ENCODE results near the gene KCTD6. TPM values are rescaled to one million over a fixed set of nuclear protein-coding genes. Genes with fewer than 3 reads are reported as not detected.

KCTD6 gene
- polyA plus RNA-seq, 1 donor (not counting 4 experiments of a cell fraction or from before 2014, with no cell fraction given) = 7.6 TPM

DNA sequence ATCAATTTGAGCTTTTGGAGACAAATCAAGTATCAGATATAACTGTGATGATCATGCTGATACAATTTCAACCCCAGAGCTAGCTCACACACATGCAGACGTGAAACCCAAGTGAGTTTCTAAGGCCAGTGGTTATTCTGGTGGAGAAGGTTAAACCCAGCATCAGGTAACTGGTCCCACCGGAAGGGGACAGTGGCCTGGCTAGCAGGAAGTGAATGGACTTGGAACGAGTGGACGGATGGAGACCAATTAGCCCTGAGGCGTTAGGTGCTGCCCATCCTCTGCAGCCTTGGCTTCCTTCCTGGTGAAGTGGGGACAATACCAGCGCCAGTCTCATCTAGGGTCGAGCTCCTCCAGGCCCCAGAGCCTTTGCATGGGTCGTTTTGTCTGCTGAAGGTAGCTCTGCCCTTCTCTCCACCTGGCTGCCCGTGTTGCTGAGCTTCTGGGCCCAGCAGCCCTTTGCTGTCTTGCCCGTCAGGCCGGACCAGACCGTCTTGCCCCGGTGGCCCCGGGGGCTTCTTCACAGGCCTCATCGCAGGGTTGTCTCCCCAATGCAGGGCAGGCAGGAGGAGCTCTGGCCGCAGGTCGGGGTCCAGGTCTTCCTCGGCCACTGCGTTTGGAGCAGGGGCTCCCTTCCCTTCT, 915 bp upstream of the KCTD6 start:
- H3K27me3 ChIP-seq (ENCODE audit: control insufficient read depth, extremely low read depth, insufficient read depth, low read length) = peaks cover 8% of the 10 kb centered on the region
- no peaks in the 10 kb centered on the region for H3K36me3 ChIP-seq (ENCODE audit: control insufficient read depth in 2 of 2, extremely low read depth in 1 of 2, insufficient read depth in 2 of 2, low read length in 2 of 2)
- H3K27ac ChIP-seq (ENCODE audit: control insufficient read depth, insufficient read depth, low read length) = no peak overlapping the region
- H2AFZ ChIP-seq (ENCODE audit: control insufficient read depth, low read length) = peak overlapping the region; percentile 39
- H3K4me1 ChIP-seq (ENCODE audit: control insufficient read depth, extremely low read depth, insufficient read depth, low read length) = peaks cover 23% of the 10 kb centered on the region
- peak overlapping the region; percentile 67 for H3K4me2 ChIP-seq (ENCODE audit: control insufficient read depth, extremely low read depth, insufficient read depth, low read depth, low read length)
- TF ChIP-seq, protein P1, sequence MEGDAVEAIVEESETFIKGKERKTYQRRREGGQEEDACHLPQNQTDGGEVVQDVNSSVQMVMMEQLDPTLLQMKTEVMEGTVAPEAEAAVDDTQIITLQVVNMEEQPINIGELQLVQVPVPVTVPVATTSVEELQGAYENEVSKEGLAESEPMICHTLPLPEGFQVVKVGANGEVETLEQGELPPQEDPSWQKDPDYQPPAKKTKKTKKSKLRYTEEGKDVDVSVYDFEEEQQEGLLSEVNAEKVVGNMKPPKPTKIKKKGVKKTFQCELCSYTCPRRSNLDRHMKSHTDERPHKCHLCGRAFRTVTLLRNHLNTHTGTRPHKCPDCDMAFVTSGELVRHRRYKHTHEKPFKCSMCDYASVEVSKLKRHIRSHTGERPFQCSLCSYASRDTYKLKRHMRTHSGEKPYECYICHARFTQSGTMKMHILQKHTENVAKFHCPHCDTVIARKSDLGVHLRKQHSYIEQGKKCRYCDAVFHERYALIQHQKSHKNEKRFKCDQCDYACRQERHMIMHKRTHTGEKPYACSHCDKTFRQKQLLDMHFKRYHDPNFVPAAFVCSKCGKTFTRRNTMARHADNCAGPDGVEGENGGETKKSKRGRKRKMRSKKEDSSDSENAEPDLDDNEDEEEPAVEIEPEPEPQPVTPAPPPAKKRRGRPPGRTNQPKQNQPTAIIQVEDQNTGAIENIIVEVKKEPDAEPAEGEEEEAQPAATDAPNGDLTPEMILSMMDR (optimal IDR thresholded peaks at IDR 0.05 in 1 of 3, IDR thresholded peaks at IDR 0.05 in 1 of 3, conservative IDR thresholded peaks at IDR 0.05 in 1 of 3; ENCODE audit: extremely low read depth in 1 of 3, insufficient read depth in 2 of 3, low read length in 3 of 3) = no peak
- no peak for TF ChIP-seq EZH2 (IDR thresholded peaks at IDR 0.05; ENCODE audit: low read length)
- H3K9me1 ChIP-seq (ENCODE audit: control insufficient read depth, extremely low read depth, insufficient read depth, low read length) = no peaks in the 10 kb centered on the region
- FAIRE-seq (no peak), DNase-seq (ENCODE audit: low read depth, low spot score) (no peak)
- H3K4me3 ChIP-seq (ENCODE audit: control insufficient read depth in 2 of 3, extremely low read depth in 1 of 3, insufficient read depth in 2 of 3, low read depth in 1 of 3, low read length in 3 of 3) = no peak overlapping the region
- H3K9ac ChIP-seq (ENCODE audit: control insufficient read depth, extremely low read depth, insufficient read depth, low read length) = no peak overlapping the region
- no peaks in the 10 kb centered on the region for H3K9me3 ChIP-seq (ENCODE audit: control insufficient read depth, low read depth, low read length)
- no peaks in the 10 kb centered on the region for H4K20me1 ChIP-seq (ENCODE audit: control insufficient read depth, extremely low read depth, insufficient read depth, low read length)
- dilution Hi-C loops (cut with MboI; ENCODE audit: extremely low pct_ligation_motif_present, low sequenced_read_pairs) = no loop called here
- no peaks in the 10 kb centered on the region for H3K79me2 ChIP-seq (ENCODE audit: control insufficient read depth, insufficient read depth, low read length)

GRCh38 chr3:58492494-58492905, 604 bp downstream of the KCTD6 start:
- Histone ChIP-seq H3K9me3 (ENCODE audit: control insufficient read depth, low read depth, low read length) (no peaks in the 10 kb centered on the region), H3K79me2 (ENCODE audit: control insufficient read depth, insufficient read depth, low read length) (no peaks in the 10 kb centered on the region), H3K4me3 (ENCODE audit: control insufficient read depth in 2 of 3, extremely low read depth in 1 of 3, insufficient read depth in 2 of 3, low read depth in 1 of 3, low read length in 3 of 3) (peak overlapping the region; percentile 58 to 73 (median 64)), H3K9me1 (ENCODE audit: control insufficient read depth, extremely low read depth, insufficient read depth, low read length) (no peaks in the 10 kb centered on the region), H3K27ac (ENCODE audit: control insufficient read depth, insufficient read depth, low read length) (no peak overlapping the region), H3K36me3 (ENCODE audit: control insufficient read depth in 2 of 2, extremely low read depth in 1 of 2, insufficient read depth in 2 of 2, low read length in 2 of 2) (no peaks in the 10 kb centered on the region), H3K4me1 (ENCODE audit: control insufficient read depth, extremely low read depth, insufficient read depth, low read length) (peaks cover 22% of the 10 kb centered on the region), H3K9ac (ENCODE audit: control insufficient read depth, extremely low read depth, insufficient read depth, low read length) (peak overlapping the region; percentile 56), H3K4me2 (ENCODE audit: control insufficient read depth, extremely low read depth, insufficient read depth, low read depth, low read length) (peak overlapping the region; percentile 87), H3K27me3 (ENCODE audit: control insufficient read depth, extremely low read depth, insufficient read depth, low read length) (peaks cover 8% of the 10 kb centered on the region), H2AFZ (ENCODE audit: control insufficient read depth, low read length) (no peak overlapping the region), H4K20me1 (ENCODE audit: control insufficient read depth, extremely low read depth, insufficient read depth, low read length) (no peaks in the 10 kb centered on the region)
- TF ChIP-seq EZH2 (IDR thresholded peaks at IDR 0.05; ENCODE audit: low read length) = no peak
- TF ChIP-seq, protein P1 (optimal IDR thresholded peaks at IDR 0.05 in 1 of 3, IDR thresholded peaks at IDR 0.05 in 1 of 3, conservative IDR thresholded peaks at IDR 0.05 in 1 of 3; ENCODE audit: extremely low read depth in 1 of 3, insufficient read depth in 2 of 3, low read length in 3 of 3) = no peak
- dilution Hi-C loops (cut with MboI; ENCODE audit: extremely low pct_ligation_motif_present, low sequenced_read_pairs) = no loop called here
- DNase-seq (ENCODE audit: low read depth, low spot score) (no peak), FAIRE-seq (peak; percentile 32)

All from keratinocyte (primary cell).